ENCODE measurements around the gene CCDC9. TPM values are rescaled to one million over a fixed set of nuclear protein-coding genes. Genes with fewer than 3 reads are reported as not detected.
A peak's percentile ranks its signal among the peaks of the same experiment; 100 is the strongest.
"Not testable (repeated sequence)": the region's sequence is repeated elsewhere in the genome, so short reads cannot be mapped to it uniquely, and the experiment has no call there.

CCDC9 gene
- total RNA-seq, 5 donors from 2014 or later (not counting 1 experiment from before 2014, with no cell fraction given) = 40.4 to 57.2 (median 49.7) TPM

DNA sequence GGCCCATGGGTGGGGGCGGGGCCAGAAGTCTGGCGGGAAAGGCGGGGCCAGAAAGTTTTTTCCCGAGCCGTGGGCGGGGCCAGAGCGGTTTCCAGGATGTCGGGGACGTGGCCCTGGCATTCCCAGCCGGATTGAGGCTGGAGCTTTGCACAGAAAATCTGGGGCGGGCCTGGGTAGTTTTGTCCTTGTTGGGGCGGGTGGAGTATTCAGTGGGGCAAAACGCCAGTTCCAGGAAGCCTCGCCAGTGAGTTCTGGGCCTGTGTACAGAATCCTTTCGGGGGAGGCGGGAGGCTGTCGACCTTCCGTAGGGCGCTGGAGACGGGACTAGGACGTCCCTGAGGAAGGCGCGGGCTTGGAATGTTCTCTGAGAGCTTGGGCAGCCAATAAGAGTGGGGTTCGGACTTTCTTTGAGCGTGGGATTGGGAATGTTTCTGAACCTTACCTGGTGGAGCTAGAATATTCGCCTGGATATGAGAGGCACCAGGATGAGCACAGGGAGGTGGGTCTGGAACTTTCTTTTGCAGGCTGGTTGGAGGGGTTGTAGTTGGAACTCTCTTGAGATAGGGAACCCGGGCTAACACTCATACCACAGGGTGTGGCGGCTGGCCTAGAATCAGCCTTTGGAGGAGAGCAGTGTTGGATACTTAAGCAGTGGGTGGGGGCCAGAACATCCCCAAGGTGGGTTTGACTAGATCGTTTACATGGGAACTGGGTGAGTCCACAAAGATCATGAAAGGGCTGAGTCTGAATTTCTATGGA lies 1.3 kb downstream of the CCDC9 start:
- POLR2A ChIA-PET = interaction anchor here in 1 of 2 donors (0.9 kb wide), 1 partner anchor 144 kb away, joined by 3 read pairs; the partner anchor contains the start of gene ZC3H4
- Mint-ChIP-seq H3K4me3 (peak overlapping the region; percentile 84 to 91 (median 87)), H3K27me3 (no peaks in the 10 kb centered on the region), H3K27ac (peak overlapping the region; percentile 91 to 96), H3K9me3 (no peaks in the 10 kb centered on the region), H3K36me3 (peaks cover 34% of the 10 kb centered on the region), H3K4me1 (peaks cover 33 to 45% (median 43%) of the 10 kb centered on the region in 3 donors)
- Histone ChIP-seq H3K4me3 (ENCODE audit: control insufficient read depth in 1 of 2, extremely low read depth in 1 of 2, low read length in 1 of 2) (peak overlapping the region; percentile 49 to 67), H3K27ac (ENCODE audit: low read length) (peak overlapping the region; percentile 95), H3K4me1 (ENCODE audit: control insufficient read depth in 1 of 2, extremely low read depth in 1 of 2, insufficient read depth in 2 of 2, low read length in 2 of 2) (peaks cover 6 to 40% of the 10 kb centered on the region in 2 experiments), H3K9me3 (no peaks in the 10 kb centered on the region), H3K27me3 (replicated peaks in 1 of 2; ENCODE audit: control insufficient read depth in 2 of 2, extremely low read depth in 1 of 2, insufficient read depth in 2 of 2, low read length in 1 of 2) (no peaks in the 10 kb centered on the region), H3K36me3 (ENCODE audit: control insufficient read depth in 2 of 2, extremely low read depth in 1 of 2, insufficient read depth in 1 of 2, low read length in 1 of 2) (peaks cover 6 to 41% of the 10 kb centered on the region in 2 donors)
- WGBS (ENCODE audit: insufficient coverage) = 17% methylated on average over 26 of the region's 29 CpGs
- ATAC-seq (replicated peaks in 1 of 4) (no peak), DNase-seq (no peak)
- CTCF ChIA-PET = interaction anchor here in 1 of 2 donors (1.0 to 2.2 kb wide), 8 partner anchors 11 to 91 kb away, joined by 4 to 12 read pairs (median 6); partner anchors contain the start of genes DHX34 and INAFM1

DNA sequence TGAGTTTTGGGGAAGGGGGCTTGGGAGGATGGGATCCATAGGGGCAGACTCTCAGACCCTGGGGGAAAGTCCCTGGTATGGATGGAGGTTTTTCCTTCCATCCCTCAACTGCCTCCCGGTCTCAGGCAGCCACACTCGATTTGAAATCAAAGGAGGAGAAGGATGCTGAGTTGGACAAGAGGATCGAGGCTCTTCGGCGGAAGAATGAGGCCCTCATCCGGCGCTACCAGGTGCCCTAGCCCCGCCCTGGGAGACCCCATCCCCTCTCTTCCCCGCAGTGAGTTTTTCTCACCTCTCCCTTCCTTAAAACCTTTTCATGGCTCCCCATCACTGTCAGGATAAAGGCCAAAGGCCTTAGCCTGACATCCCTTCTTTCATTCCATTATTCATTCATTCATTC lies 2.1 kb downstream of the CCDC9 start:
- H3K27me3 ChIP-seq (replicated peaks in 1 of 2; ENCODE audit: control insufficient read depth in 2 of 2, extremely low read depth in 1 of 2, insufficient read depth in 2 of 2, low read length in 1 of 2) = no peaks in the 10 kb centered on the region
- peak overlapping the region; percentile 84 to 91 (median 87) for H3K4me3 Mint-ChIP-seq
- H3K4me1 Mint-ChIP-seq = peaks cover 34 to 45% (median 43%) of the 10 kb centered on the region in 3 donors
- peaks cover 8 to 47% of the 10 kb centered on the region in 2 donors for H3K36me3 ChIP-seq (ENCODE audit: control insufficient read depth in 2 of 2, extremely low read depth in 1 of 2, insufficient read depth in 1 of 2, low read length in 1 of 2)
- no peaks in the 10 kb centered on the region for H3K9me3 ChIP-seq
- no peaks in the 10 kb centered on the region for H3K27me3 Mint-ChIP-seq
- no peak overlapping the region for H3K4me3 ChIP-seq (ENCODE audit: control insufficient read depth in 1 of 2, extremely low read depth in 1 of 2, low read length in 1 of 2)
- peaks cover 6 to 40% of the 10 kb centered on the region in 2 experiments for H3K4me1 ChIP-seq (ENCODE audit: control insufficient read depth in 1 of 2, extremely low read depth in 1 of 2, insufficient read depth in 2 of 2, low read length in 2 of 2)
- no peaks in the 10 kb centered on the region for H3K9me3 Mint-ChIP-seq
- ATAC-seq (replicated peaks in 1 of 4) (no peak), DNase-seq (no peak)
- peaks cover 35% of the 10 kb centered on the region for H3K36me3 Mint-ChIP-seq
- POLR2A ChIA-PET = no interaction called here
- 100% methylated on average over 6 of the region's 9 CpGs for WGBS (ENCODE audit: insufficient coverage)
- CTCF ChIA-PET = no interaction called here
- H3K27ac ChIP-seq (ENCODE audit: low read length) = no peak overlapping the region
- H3K27ac Mint-ChIP-seq = peak overlapping the region; percentile 43 to 68

DNA sequence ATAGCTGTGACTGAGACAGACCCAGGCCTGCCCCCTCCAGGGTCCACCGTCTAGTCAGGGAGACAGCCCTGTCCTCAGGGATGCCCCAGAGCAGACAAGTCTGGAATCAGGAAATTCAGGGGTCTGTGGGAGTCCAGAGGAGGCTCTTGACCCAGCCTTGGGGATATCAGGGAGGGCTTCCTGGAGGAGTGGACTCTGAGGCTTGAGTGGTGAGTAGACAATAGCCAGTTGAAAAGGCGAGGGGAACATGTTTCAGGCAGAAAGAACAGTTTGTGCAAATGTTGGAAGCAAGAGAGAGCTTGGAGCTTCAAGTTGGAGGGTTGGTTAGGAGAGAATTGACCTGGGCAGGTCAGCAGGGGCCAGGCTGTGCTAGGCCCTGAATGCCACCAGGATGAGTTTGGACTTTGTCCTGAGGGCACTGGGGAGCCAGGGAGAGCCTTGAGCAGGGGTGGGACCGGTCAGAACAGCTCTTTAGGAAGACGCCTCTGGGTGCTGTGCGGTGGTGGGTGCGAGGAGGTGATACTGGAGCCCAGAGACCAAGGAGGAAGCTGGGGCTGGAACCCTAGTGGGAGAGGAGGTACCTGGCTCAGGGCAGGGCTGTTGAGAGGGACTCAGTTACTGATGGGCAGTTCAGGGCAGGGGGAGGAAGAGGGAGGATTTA lies 2.7 kb downstream of the CCDC9 start:
- ATAC-seq (replicated peaks in 1 of 4) (no peak), DNase-seq (no peak)
- no peak overlapping the region for H3K27ac ChIP-seq (ENCODE audit: low read length)
- H3K36me3 ChIP-seq (ENCODE audit: control insufficient read depth in 2 of 2, extremely low read depth in 1 of 2, insufficient read depth in 1 of 2, low read length in 1 of 2) = peaks cover 8 to 49% of the 10 kb centered on the region in 2 donors
- Mint-ChIP-seq H3K36me3 (peaks cover 35% of the 10 kb centered on the region), H3K4me1 (peaks cover 34 to 45% (median 43%) of the 10 kb centered on the region in 3 donors), H3K27ac (peak overlapping the region; percentile 43 to 68), H3K9me3 (no peaks in the 10 kb centered on the region), H3K27me3 (no peaks in the 10 kb centered on the region), H3K4me3 (peak overlapping the region; percentile 69 to 91 (median 87))
- CTCF ChIA-PET = interaction anchor here in 1 of 2 donors (0.5 kb wide), 1 partner anchor 140 kb away, joined by 3 read pairs; no protein-coding TSS in a partner anchor
- no peaks in the 10 kb centered on the region for H3K27me3 ChIP-seq (replicated peaks in 1 of 2; ENCODE audit: control insufficient read depth in 2 of 2, extremely low read depth in 1 of 2, insufficient read depth in 2 of 2, low read length in 1 of 2)
- 98% methylated on average over 6 of the region's 6 CpGs for WGBS (ENCODE audit: insufficient coverage)
- H3K4me1 ChIP-seq (ENCODE audit: control insufficient read depth in 1 of 2, extremely low read depth in 1 of 2, insufficient read depth in 2 of 2, low read length in 2 of 2) = peaks cover 6 to 40% of the 10 kb centered on the region in 2 experiments
- H3K4me3 ChIP-seq (ENCODE audit: control insufficient read depth in 1 of 2, extremely low read depth in 1 of 2, low read length in 1 of 2) = no peak overlapping the region
- H3K9me3 ChIP-seq = no peaks in the 10 kb centered on the region
- POLR2A ChIA-PET = no interaction called here

DNA sequence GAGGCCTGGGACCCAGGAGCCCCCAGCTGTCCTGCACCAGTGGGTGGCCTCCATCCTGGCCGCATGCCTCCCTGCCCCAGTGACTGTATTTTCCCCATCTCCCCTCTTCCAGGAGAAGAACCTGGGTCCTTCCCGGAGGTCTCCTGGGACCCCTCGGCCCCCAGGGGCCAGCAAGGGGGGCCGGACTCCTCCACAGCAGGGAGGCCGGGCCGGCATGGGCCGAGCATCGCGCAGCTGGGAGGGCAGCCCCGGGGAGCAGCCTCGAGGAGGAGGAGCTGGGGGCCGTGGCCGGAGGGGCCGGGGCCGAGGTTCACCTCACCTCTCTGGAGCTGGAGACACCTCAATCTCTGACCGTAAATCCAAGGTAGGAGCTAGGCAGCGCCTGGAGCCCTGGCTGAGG lies 4.2 kb downstream of the CCDC9 start:
- ChIA-PET POLR2A (no interaction called here), CTCF (no interaction called here)
- Histone ChIP-seq H3K36me3 (ENCODE audit: control insufficient read depth in 2 of 2, extremely low read depth in 1 of 2, insufficient read depth in 1 of 2, low read length in 1 of 2) (peaks cover 10 to 63% of the 10 kb centered on the region in 2 donors), H3K27ac (ENCODE audit: low read length) (no peak overlapping the region), H3K4me3 (ENCODE audit: control insufficient read depth in 1 of 2, extremely low read depth in 1 of 2, low read length in 1 of 2) (no peak overlapping the region), H3K4me1 (ENCODE audit: control insufficient read depth in 1 of 2, extremely low read depth in 1 of 2, insufficient read depth in 2 of 2, low read length in 2 of 2) (peaks cover 6 to 39% of the 10 kb centered on the region in 2 experiments), H3K9me3 (no peaks in the 10 kb centered on the region), H3K27me3 (replicated peaks in 1 of 2; ENCODE audit: control insufficient read depth in 2 of 2, extremely low read depth in 1 of 2, insufficient read depth in 2 of 2, low read length in 1 of 2) (no peaks in the 10 kb centered on the region)
- DNase-seq (no peak), ATAC-seq (replicated peaks in 1 of 4) (no peak)
- 98% methylated on average over 16 of the region's 17 CpGs for WGBS (ENCODE audit: insufficient coverage)
- peaks cover 34 to 45% (median 43%) of the 10 kb centered on the region in 3 donors for H3K4me1 Mint-ChIP-seq
- H3K27me3 Mint-ChIP-seq = no peaks in the 10 kb centered on the region
- H3K36me3 Mint-ChIP-seq = peaks cover 43% of the 10 kb centered on the region
- no peak overlapping the region for H3K27ac Mint-ChIP-seq
- no peaks in the 10 kb centered on the region for H3K9me3 Mint-ChIP-seq
- H3K4me3 Mint-ChIP-seq = no peak overlapping the region

DNA sequence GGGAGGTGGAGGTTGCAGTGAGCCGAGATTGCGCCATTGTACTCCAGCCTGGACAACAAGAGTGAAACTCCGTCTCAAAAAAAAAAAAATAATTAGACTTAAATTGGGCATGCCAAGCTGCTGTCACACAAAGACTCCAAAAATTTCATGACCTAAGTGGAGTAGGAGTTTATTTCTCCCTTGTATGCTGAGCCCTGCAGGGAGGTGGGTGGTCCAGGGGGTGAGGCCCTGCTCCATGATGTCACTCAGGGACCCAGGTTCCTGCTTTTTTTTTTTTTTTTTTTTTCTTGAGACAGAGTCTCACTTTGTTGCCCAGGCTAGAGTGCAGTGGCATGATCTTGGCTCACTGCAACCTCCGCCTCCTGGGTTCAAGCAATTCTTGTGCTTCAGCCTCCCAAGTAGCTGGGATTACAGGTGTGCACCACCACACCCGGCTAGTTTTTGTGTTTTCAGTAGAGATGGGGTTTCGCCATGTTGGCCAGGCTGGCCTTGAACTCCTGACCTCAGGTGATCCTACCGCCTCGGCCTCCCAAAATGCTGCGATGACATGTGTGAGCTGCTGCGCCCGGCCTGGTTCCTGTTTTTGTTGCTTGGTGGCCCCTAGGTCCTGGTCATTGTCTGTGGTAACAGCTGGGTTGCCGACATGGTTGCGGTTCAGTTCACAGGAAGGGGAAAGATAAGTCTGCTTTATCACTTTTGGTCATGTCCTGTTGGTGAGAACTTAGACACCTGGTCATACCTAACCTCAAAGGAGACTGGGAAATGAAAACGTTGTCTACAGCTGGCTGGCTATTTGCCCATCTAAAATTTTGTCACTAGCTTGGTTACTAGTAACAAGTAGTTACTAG lies 5.8 kb downstream of the CCDC9 start:
- H3K27me3 ChIP-seq (replicated peaks in 1 of 2; ENCODE audit: control insufficient read depth in 2 of 2, extremely low read depth in 1 of 2, insufficient read depth in 2 of 2, low read length in 1 of 2); H3K9me3 ChIP-seq; H3K27ac Mint-ChIP-seq; H3K9me3 Mint-ChIP-seq; ATAC-seq (replicated peaks in 1 of 4); H3K27ac ChIP-seq (ENCODE audit: low read length); H3K27me3 Mint-ChIP-seq; H3K4me3 ChIP-seq (ENCODE audit: control insufficient read depth in 1 of 2, extremely low read depth in 1 of 2, low read length in 1 of 2); POLR2A ChIA-PET; H3K4me3 Mint-ChIP-seq: not testable (repeated sequence)
- WGBS (ENCODE audit: insufficient coverage) = 83% methylated on average over 8 of the region's 14 CpGs
- Mint-ChIP-seq H3K4me1 (peaks cover 29 to 38% (median 37%) of the 10 kb centered on the region in 3 donors), H3K36me3 (peaks cover 49% of the 10 kb centered on the region)
- Histone ChIP-seq H3K4me1 (ENCODE audit: control insufficient read depth in 1 of 2, extremely low read depth in 1 of 2, insufficient read depth in 2 of 2, low read length in 2 of 2) (peaks cover 6 to 30% of the 10 kb centered on the region in 2 experiments), H3K36me3 (ENCODE audit: control insufficient read depth in 2 of 2, extremely low read depth in 1 of 2, insufficient read depth in 1 of 2, low read length in 1 of 2) (peaks cover 10 to 74% of the 10 kb centered on the region in 2 donors)
- CTCF ChIA-PET = interaction anchor here in 1 of 2 donors (0.6 to 0.9 kb wide), 3 partner anchors 12 to 161 kb away, joined by 3 to 6 read pairs (median 5); partner anchors contain the start of gene INAFM1
- DNase-seq = peak in 1 of 35 experiments; percentile 27

DNA sequence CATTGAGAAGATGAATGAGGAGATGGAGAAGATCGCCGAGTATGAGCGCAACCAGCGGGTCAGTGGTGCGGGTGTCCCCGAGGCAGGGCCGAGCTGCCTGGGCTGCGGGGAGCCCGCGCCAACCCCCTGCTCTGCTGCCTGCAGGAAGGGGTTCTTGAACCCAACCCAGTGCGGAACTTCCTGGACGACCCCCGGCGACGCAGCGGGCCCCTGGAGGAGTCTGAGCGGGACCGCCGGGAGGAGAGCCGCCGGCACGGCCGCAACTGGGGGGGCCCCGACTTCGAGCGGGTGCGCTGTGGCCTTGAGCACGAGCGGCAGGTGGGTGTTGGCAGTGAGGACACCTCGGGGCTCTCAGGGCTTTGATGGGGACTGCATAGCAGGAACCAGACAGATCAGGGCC lies 8.3 kb downstream of the CCDC9 start:
- WGBS (ENCODE audit: insufficient coverage) = 97% methylated on average over 24 of the region's 30 CpGs
- peaks cover 14 to 71% of the 10 kb centered on the region in 2 donors for H3K36me3 ChIP-seq (ENCODE audit: control insufficient read depth in 2 of 2, extremely low read depth in 1 of 2, insufficient read depth in 1 of 2, low read length in 1 of 2)
- peaks cover 38% of the 10 kb centered on the region for H3K36me3 Mint-ChIP-seq
- CTCF ChIA-PET = no interaction called here
- H3K9me3 ChIP-seq = no peaks in the 10 kb centered on the region
- POLR2A ChIA-PET = no interaction called here
- peaks cover 0 to 5% of the 10 kb centered on the region in 2 experiments for H3K4me1 ChIP-seq (ENCODE audit: control insufficient read depth in 1 of 2, extremely low read depth in 1 of 2, insufficient read depth in 2 of 2, low read length in 2 of 2)
- no peaks in the 10 kb centered on the region for H3K9me3 Mint-ChIP-seq
- no peak overlapping the region for H3K4me3 ChIP-seq (ENCODE audit: control insufficient read depth in 1 of 2, extremely low read depth in 1 of 2, low read length in 1 of 2)
- ATAC-seq (replicated peaks in 1 of 4) (no peak), DNase-seq (no peak)
- no peak overlapping the region for H3K27ac Mint-ChIP-seq
- peaks cover 6 to 14% (median 13%) of the 10 kb centered on the region in 3 donors for H3K4me1 Mint-ChIP-seq
- H3K27me3 Mint-ChIP-seq = no peaks in the 10 kb centered on the region
- H3K27ac ChIP-seq (ENCODE audit: low read length) = no peak overlapping the region
- H3K27me3 ChIP-seq (replicated peaks in 1 of 2; ENCODE audit: control insufficient read depth in 2 of 2, extremely low read depth in 1 of 2, insufficient read depth in 2 of 2, low read length in 1 of 2) = no peaks in the 10 kb centered on the region
- no peak overlapping the region for H3K4me3 Mint-ChIP-seq
